Measurements from ENCODE around the gene RPL14. TPM values are rescaled to one million over a fixed set of nuclear protein-coding genes. Genes with fewer than 3 reads are reported as not detected.

Gene RPL14
- total and polyA plus RNA-seq, 2 of the 13 experiments (the other 11 are each of a cell fraction or from before 2014, with no cell fraction given) = 502 to 1,291 TPM

DNA sequence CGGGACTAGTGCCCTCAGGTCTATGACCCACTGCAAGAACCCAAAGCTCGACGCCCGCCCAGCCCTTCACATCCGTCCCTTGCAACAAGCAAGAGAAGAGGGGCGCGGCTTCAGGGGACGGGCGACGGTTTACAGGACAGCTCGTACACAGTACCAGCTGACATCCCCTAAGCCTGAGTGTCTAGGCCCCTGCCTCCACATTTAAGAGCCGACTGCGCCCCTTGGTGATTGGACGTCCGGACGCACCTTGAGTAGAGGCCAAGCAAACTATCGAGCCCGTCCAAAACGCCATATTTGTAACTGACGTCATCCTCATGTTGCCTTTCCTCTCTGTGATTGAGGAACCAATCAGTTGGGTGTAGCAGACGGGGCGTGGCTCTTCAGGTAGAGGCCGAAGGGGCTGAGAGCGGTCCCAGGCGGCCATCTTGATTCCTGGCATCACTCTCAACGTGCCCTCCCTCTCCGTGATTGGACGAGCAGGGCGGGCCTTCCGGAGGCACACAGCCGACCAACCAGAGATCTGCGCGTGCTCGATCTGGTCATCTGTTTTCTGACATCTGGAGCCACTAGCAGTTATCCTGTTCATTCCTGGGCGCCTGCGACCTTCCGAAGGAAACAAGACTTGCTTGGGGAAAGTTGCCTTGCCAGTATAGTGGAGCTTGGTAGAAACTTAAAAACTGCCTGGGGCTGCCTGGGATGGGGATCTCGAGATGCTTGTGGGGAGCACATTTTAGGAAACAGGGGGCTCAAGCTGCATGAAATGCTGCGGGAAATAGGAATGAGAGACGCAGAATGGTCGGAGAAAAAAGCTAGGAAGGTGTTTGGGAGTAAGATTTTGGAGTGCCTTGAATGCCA, 4.0 kb upstream of the RPL14 start (continued):
- TF ChIP-seq, protein P1, sequence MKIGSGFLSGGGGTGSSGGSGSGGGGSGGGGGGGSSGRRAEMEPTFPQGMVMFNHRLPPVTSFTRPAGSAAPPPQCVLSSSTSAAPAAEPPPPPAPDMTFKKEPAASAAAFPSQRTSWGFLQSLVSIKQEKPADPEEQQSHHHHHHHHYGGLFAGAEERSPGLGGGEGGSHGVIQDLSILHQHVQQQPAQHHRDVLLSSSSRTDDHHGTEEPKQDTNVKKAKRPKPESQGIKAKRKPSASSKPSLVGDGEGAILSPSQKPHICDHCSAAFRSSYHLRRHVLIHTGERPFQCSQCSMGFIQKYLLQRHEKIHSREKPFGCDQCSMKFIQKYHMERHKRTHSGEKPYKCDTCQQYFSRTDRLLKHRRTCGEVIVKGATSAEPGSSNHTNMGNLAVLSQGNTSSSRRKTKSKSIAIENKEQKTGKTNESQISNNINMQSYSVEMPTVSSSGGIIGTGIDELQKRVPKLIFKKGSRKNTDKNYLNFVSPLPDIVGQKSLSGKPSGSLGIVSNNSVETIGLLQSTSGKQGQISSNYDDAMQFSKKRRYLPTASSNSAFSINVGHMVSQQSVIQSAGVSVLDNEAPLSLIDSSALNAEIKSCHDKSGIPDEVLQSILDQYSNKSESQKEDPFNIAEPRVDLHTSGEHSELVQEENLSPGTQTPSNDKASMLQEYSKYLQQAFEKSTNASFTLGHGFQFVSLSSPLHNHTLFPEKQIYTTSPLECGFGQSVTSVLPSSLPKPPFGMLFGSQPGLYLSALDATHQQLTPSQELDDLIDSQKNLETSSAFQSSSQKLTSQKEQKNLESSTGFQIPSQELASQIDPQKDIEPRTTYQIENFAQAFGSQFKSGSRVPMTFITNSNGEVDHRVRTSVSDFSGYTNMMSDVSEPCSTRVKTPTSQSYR (CRISPR knock-in tag; IDR thresholded peaks at IDR 0.05; ENCODE audit: borderline replicate concordance) = 0 out of 2 replicates have a peak, but pooled peaks have one; percentile 14
- TF ChIP-seq, protein P2, sequence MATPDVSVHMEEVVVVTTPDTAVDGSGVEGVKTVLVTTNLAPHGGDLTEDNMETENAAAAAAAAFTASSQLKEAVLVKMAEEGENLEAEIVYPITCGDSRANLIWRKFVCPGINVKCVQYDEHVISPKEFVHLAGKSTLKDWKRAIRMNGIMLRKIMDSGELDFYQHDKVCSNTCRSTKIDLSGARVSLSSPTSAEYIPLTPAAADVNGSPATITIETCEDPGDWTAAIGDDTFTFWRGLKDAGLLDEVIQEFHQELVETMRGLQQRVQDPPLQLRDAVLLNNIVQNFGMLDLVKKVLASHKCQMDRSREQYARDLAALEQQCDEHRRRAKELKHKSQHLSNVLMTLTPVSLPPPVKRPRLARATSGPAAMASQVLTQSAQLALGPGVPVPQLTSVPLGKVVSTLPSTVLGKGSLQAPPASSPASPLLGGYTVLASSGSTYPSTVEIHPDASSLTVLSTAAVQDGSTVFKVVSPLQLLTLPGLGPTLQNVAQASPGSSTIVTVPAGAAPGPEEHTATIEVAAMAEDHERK (CRISPR knock-in tag; IDR thresholded peaks at IDR 0.05; ENCODE audit: low read depth) = peak; percentile 63
- TF ChIP-seq ZNF746 (CRISPR knock-in tag; IDR thresholded peaks at IDR 0.05) (0 out of 2 replicates have a peak, but pooled peaks have one; percentile 7), PTBP1 (IDR thresholded peaks at IDR 0.05; ENCODE audit: low read depth, low read length, poor library complexity, severe bottlenecking) (no peak), MAZ (IDR thresholded peaks at IDR 0.05; ENCODE audit: borderline replicate concordance, low read depth, low read length) (no peak), MAZ (CRISPR knock-in tag; IDR thresholded peaks at IDR 0.05; ENCODE audit: low read depth) (0 out of 2 replicates have a peak, but pooled peaks have one; percentile 36), ZNF12 (CRISPR knock-in tag; IDR thresholded peaks at IDR 0.05) (no peak), ISX (CRISPR knock-in tag; conservative IDR thresholded peaks at IDR 0.05) (no peak), ZNF230 (CRISPR knock-in tag; IDR thresholded peaks at IDR 0.05) (peak; percentile 49; the same call in 1 of the 2 replicates), RXRB (CRISPR knock-in tag; IDR thresholded peaks at IDR 0.05; ENCODE audit: borderline replicate concordance) (0 out of 2 replicates have a peak, but pooled peaks have one; percentile 52), PHB2 (IDR thresholded peaks at IDR 0.05; ENCODE audit: partially characterized antibody) (no peak), YY1 (IDR thresholded peaks at IDR 0.05; ENCODE audit: insufficient read depth, insufficient replicate concordance, low read depth, low read length) (peak; percentile 99), ZNF451 (CRISPR knock-in tag; IDR thresholded peaks at IDR 0.05) (peak; percentile 80; the same call in 1 of the 2 replicates), GLI4 (CRISPR knock-in tag; IDR thresholded peaks at IDR 0.05; ENCODE audit: borderline replicate concordance) (no peak), FOXO1 (CRISPR knock-in tag; IDR thresholded peaks at IDR 0.05) (peak; percentile 31; the same call in 1 of the 2 replicates)
- TF ChIP-seq, protein P3, sequence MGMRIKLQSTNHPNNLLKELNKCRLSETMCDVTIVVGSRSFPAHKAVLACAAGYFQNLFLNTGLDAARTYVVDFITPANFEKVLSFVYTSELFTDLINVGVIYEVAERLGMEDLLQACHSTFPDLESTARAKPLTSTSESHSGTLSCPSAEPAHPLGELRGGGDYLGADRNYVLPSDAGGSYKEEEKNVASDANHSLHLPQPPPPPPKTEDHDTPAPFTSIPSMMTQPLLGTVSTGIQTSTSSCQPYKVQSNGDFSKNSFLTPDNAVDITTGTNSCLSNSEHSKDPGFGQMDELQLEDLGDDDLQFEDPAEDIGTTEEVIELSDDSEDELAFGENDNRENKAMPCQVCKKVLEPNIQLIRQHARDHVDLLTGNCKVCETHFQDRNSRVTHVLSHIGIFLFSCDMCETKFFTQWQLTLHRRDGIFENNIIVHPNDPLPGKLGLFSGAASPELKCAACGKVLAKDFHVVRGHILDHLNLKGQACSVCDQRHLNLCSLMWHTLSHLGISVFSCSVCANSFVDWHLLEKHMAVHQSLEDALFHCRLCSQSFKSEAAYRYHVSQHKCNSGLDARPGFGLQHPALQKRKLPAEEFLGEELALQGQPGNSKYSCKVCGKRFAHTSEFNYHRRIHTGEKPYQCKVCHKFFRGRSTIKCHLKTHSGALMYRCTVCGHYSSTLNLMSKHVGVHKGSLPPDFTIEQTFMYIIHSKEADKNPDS (CRISPR knock-in tag; IDR thresholded peaks at IDR 0.05) = no peak
- TF ChIP-seq, protein P4, sequence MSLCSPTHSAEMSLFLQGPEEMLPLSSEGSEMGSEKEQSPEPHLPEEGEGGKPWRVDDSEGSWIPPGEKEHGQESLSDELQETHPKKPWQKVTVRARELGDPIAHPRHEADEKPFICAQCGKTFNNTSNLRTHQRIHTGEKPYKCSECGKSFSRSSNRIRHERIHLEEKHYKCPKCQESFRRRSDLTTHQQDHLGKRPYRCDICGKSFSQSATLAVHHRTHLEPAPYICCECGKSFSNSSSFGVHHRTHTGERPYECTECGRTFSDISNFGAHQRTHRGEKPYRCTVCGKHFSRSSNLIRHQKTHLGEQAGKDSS (CRISPR knock-in tag; IDR thresholded peaks at IDR 0.05; ENCODE audit: borderline replicate concordance, low read depth) = no peak
- TF ChIP-seq, protein P5, sequence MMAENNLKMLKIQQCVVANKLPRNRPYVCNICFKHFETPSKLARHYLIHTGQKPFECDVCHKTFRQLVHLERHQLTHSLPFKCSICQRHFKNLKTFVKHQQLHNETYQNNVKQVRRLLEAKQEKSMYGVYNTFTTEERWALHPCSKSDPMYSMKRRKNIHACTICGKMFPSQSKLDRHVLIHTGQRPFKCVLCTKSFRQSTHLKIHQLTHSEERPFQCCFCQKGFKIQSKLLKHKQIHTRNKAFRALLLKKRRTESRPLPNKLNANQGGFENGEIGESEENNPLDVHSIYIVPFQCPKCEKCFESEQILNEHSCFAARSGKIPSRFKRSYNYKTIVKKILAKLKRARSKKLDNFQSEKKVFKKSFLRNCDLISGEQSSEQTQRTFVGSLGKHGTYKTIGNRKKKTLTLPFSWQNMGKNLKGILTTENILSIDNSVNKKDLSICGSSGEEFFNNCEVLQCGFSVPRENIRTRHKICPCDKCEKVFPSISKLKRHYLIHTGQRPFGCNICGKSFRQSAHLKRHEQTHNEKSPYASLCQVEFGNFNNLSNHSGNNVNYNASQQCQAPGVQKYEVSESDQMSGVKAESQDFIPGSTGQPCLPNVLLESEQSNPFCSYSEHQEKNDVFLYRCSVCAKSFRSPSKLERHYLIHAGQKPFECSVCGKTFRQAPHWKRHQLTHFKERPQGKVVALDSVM (CRISPR knock-in tag; IDR thresholded peaks at IDR 0.05) = no peak; the same call in none of the 2 replicates
